ENCODE measurements around the gene QSOX2.

The QSOX2 gene

GRCh38 chr9:136179761-136180160 is 65.9 kb downstream of the QSOX2 start:
- H3K27me3 ChIP-seq (replicated peaks in 2 of 5; ENCODE audit: control insufficient read depth in 4 of 5, insufficient read depth in 5 of 5, low read length in 4 of 5) = peaks cover 0 to 34% (median 8%) of the 10 kb centered on the region in 5 experiments
- no peak overlapping the region for H3K27ac ChIP-seq (ENCODE audit: insufficient read depth in 1 of 2, low read depth in 1 of 2, low read length in 2 of 2, poor library complexity in 1 of 2, severe bottlenecking in 2 of 2)
- H3K9me3 ChIP-seq (ENCODE audit: control extremely low read depth in 1 of 5, control insufficient read depth in 4 of 5, insufficient read depth in 2 of 5, low read depth in 1 of 5, low read length in 4 of 5) = no peaks in the 10 kb centered on the region
- no peaks in the 10 kb centered on the region for H3K36me3 ChIP-seq (ENCODE audit: control insufficient read depth in 4 of 4, insufficient read depth in 4 of 4, low read length in 3 of 4)
- no peak for DNase-seq
- ChIA-PET POLR2A (no interaction called here), CTCF (interaction anchor here (1.7 kb wide), 1 partner anchor 9 kb away, joined by 3 read pairs; no protein-coding TSS in a partner anchor)
- WGBS (ENCODE audit: insufficient coverage) = 92% methylated on average over 12 of the region's 13 CpGs
- no peak overlapping the region for H3K4me3 ChIP-seq (ENCODE audit: control insufficient read depth in 1 of 7, extremely low read depth in 1 of 7, insufficient read depth in 4 of 7, low read depth in 2 of 7, low read length in 6 of 7)
- no peaks in the 10 kb centered on the region for H3K4me1 ChIP-seq (ENCODE audit: control extremely low read depth in 1 of 4, control insufficient read depth in 4 of 4, insufficient read depth in 4 of 4, low read length in 3 of 4)

GRCh38 chr9:136179101-136179616 is 66.5 kb downstream of the QSOX2 start:
- no peak for DNase-seq
- Histone ChIP-seq H3K27me3 (replicated peaks in 2 of 5; ENCODE audit: control insufficient read depth in 4 of 5, insufficient read depth in 5 of 5, low read length in 4 of 5) (peaks cover 0 to 33% (median 8%) of the 10 kb centered on the region in 5 experiments), H3K4me1 (ENCODE audit: control extremely low read depth in 1 of 4, control insufficient read depth in 4 of 4, insufficient read depth in 4 of 4, low read length in 3 of 4) (no peaks in the 10 kb centered on the region), H3K4me3 (ENCODE audit: control insufficient read depth in 1 of 7, extremely low read depth in 1 of 7, insufficient read depth in 4 of 7, low read depth in 2 of 7, low read length in 6 of 7) (no peak overlapping the region), H3K36me3 (ENCODE audit: control insufficient read depth in 4 of 4, insufficient read depth in 4 of 4, low read length in 3 of 4) (no peaks in the 10 kb centered on the region), H3K27ac (ENCODE audit: insufficient read depth in 1 of 2, low read depth in 1 of 2, low read length in 2 of 2, poor library complexity in 1 of 2, severe bottlenecking in 2 of 2) (no peak overlapping the region), H3K9me3 (ENCODE audit: control extremely low read depth in 1 of 5, control insufficient read depth in 4 of 5, insufficient read depth in 2 of 5, low read depth in 1 of 5, low read length in 4 of 5) (no peaks in the 10 kb centered on the region)
- POLR2A ChIA-PET = no interaction called here
- CTCF ChIA-PET = interaction anchor here (0.6 to 1.9 kb wide), 2 partner anchors 10 to 121 kb away, joined by 3 to 6 read pairs; no protein-coding TSS in a partner anchor
- 68% methylated on average over 10 of the region's 12 CpGs for WGBS (ENCODE audit: insufficient coverage)

DNA sequence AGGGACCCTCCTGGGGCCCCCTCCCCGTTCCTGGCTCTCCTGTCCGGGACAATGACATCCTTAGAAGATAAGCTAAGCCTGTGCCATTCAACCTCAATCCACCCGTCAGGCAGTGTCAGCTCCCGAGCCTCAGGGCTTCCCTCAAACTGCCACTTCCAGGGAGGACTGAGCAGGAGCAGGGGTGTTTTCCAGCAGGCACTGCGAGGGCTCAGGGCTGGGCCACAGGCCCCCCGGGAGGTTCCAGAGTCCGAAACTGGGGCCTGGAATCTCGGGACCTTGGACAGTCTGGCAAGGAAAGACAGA is 66.9 kb downstream of the QSOX2 start:
- Histone ChIP-seq H3K36me3 (ENCODE audit: control insufficient read depth in 4 of 4, insufficient read depth in 4 of 4, low read length in 3 of 4) (no peaks in the 10 kb centered on the region), H3K4me1 (ENCODE audit: control extremely low read depth in 1 of 4, control insufficient read depth in 4 of 4, insufficient read depth in 4 of 4, low read length in 3 of 4) (no peaks in the 10 kb centered on the region), H3K27ac (ENCODE audit: insufficient read depth in 1 of 2, low read depth in 1 of 2, low read length in 2 of 2, poor library complexity in 1 of 2, severe bottlenecking in 2 of 2) (no peak overlapping the region), H3K9me3 (ENCODE audit: control extremely low read depth in 1 of 5, control insufficient read depth in 4 of 5, insufficient read depth in 2 of 5, low read depth in 1 of 5, low read length in 4 of 5) (no peaks in the 10 kb centered on the region), H3K27me3 (replicated peaks in 2 of 5; ENCODE audit: control insufficient read depth in 4 of 5, insufficient read depth in 5 of 5, low read length in 4 of 5) (peaks cover 0 to 33% (median 8%) of the 10 kb centered on the region in 5 experiments), H3K4me3 (ENCODE audit: control insufficient read depth in 1 of 7, extremely low read depth in 1 of 7, insufficient read depth in 4 of 7, low read depth in 2 of 7, low read length in 6 of 7) (no peak overlapping the region)
- 73% methylated on average over 7 of the region's 8 CpGs for WGBS (ENCODE audit: insufficient coverage)
- CTCF ChIA-PET = interaction anchor here (0.6 to 1.9 kb wide), 2 partner anchors 10 to 122 kb away, joined by 3 to 6 read pairs; no protein-coding TSS in a partner anchor
- no peak for DNase-seq
- POLR2A ChIA-PET = no interaction called here

GRCh38 chr9:136178061-136178772 is 67.4 kb downstream of the QSOX2 start:
- H3K4me1 ChIP-seq (ENCODE audit: control extremely low read depth in 1 of 4, control insufficient read depth in 4 of 4, insufficient read depth in 4 of 4, low read length in 3 of 4) = no peaks in the 10 kb centered on the region
- POLR2A ChIA-PET = no interaction called here
- H3K9me3 ChIP-seq (ENCODE audit: control extremely low read depth in 1 of 5, control insufficient read depth in 4 of 5, insufficient read depth in 2 of 5, low read depth in 1 of 5, low read length in 4 of 5) = no peaks in the 10 kb centered on the region
- peaks cover 0 to 31% (median 8%) of the 10 kb centered on the region in 5 experiments for H3K27me3 ChIP-seq (replicated peaks in 2 of 5; ENCODE audit: control insufficient read depth in 4 of 5, insufficient read depth in 5 of 5, low read length in 4 of 5)
- no peak overlapping the region for H3K4me3 ChIP-seq (ENCODE audit: control insufficient read depth in 1 of 7, extremely low read depth in 1 of 7, insufficient read depth in 4 of 7, low read depth in 2 of 7, low read length in 6 of 7)
- CTCF ChIA-PET = interaction anchor here (0.6 to 1.9 kb wide), 2 partner anchors 9 to 122 kb away, joined by 3 to 6 read pairs; no protein-coding TSS in a partner anchor
- DNase-seq = no peak
- H3K36me3 ChIP-seq (ENCODE audit: control insufficient read depth in 4 of 4, insufficient read depth in 4 of 4, low read length in 3 of 4) = no peaks in the 10 kb centered on the region
- no peak overlapping the region for H3K27ac ChIP-seq (ENCODE audit: insufficient read depth in 1 of 2, low read depth in 1 of 2, low read length in 2 of 2, poor library complexity in 1 of 2, severe bottlenecking in 2 of 2)
- WGBS (ENCODE audit: insufficient coverage) = 93% methylated on average over 16 of the region's 21 CpGs

DNA sequence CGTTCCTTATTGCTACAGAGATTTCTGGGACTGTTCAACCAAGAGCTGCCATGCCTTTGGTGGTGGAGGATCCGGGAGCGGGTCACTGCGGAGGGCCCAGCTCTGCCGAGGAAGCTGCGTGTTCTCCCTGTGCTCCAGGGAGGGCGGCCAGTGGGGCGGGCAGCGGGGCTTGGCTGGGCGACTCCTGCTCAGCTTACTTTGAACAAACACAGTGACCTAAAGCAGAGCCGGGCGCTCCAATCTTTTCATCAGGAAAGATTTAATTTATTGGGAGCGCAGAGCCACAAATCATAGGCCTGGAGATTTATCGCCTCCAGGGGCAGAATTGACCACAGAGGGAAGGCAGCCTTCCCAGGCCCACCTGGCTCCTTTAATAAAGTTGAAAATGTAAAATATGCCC is 68.4 kb downstream of the QSOX2 start:
- Histone ChIP-seq H3K27ac (ENCODE audit: insufficient read depth in 1 of 2, low read depth in 1 of 2, low read length in 2 of 2, poor library complexity in 1 of 2, severe bottlenecking in 2 of 2) (no peak overlapping the region), H3K36me3 (ENCODE audit: control insufficient read depth in 4 of 4, insufficient read depth in 4 of 4, low read length in 3 of 4) (no peaks in the 10 kb centered on the region), H3K27me3 (replicated peaks in 2 of 5; ENCODE audit: control insufficient read depth in 4 of 5, insufficient read depth in 5 of 5, low read length in 4 of 5) (peaks cover 0 to 28% (median 8%) of the 10 kb centered on the region in 5 experiments), H3K9me3 (ENCODE audit: control extremely low read depth in 1 of 5, control insufficient read depth in 4 of 5, insufficient read depth in 2 of 5, low read depth in 1 of 5, low read length in 4 of 5) (no peaks in the 10 kb centered on the region), H3K4me1 (ENCODE audit: control extremely low read depth in 1 of 4, control insufficient read depth in 4 of 4, insufficient read depth in 4 of 4, low read length in 3 of 4) (no peaks in the 10 kb centered on the region), H3K4me3 (ENCODE audit: control insufficient read depth in 1 of 7, extremely low read depth in 1 of 7, insufficient read depth in 4 of 7, low read depth in 2 of 7, low read length in 6 of 7) (no peak overlapping the region)
- CTCF ChIA-PET = no interaction called here
- DNase-seq = no peak
- POLR2A ChIA-PET = no interaction called here
- WGBS (ENCODE audit: insufficient coverage) = 93% methylated on average over 14 of the region's 14 CpGs

DNA sequence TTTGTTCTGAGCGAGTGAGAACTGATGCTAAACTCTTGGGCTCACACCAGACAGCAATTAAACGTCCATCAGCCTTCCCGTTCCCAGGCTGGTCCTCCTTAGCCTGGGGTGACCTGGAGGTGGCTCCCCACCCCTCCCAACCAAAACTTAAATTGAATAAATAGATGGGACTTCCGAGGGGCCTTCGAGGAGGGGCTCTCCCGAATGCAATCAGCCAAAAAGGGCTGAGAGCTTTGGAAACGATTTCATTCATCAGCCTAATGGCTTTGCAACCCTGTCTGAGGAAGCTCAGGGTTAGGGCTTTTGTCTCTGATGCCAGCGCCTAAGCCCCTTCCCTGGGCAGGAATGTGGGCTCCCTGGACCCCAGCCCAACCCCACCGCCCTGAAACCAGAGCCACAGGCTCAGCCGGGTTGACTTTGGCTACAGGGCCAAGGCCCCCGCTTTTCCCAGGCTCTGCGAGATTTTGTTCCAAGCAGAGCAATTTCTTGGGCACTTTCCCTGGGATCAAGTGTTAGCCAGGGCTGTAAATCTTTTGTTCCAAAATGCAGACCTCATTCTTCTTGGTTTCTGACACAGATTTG is 69.9 kb downstream of the QSOX2 start:
- CTCF ChIA-PET = interaction anchor here (0.7 to 1.4 kb wide), 3 partner anchors 11 to 213 kb away, joined by 3 to 4 read pairs (median 3); no protein-coding TSS in a partner anchor
- no peak overlapping the region for H3K4me3 ChIP-seq (ENCODE audit: control insufficient read depth in 1 of 7, extremely low read depth in 1 of 7, insufficient read depth in 4 of 7, low read depth in 2 of 7, low read length in 6 of 7)
- no peaks in the 10 kb centered on the region for H3K9me3 ChIP-seq (ENCODE audit: control extremely low read depth in 1 of 5, control insufficient read depth in 4 of 5, insufficient read depth in 2 of 5, low read depth in 1 of 5, low read length in 4 of 5)
- no peaks in the 10 kb centered on the region for H3K4me1 ChIP-seq (ENCODE audit: control extremely low read depth in 1 of 4, control insufficient read depth in 4 of 4, insufficient read depth in 4 of 4, low read length in 3 of 4)
- 83% methylated on average over 10 of the region's 12 CpGs for WGBS (ENCODE audit: insufficient coverage)
- POLR2A ChIA-PET = no interaction called here
- no peak for DNase-seq
- H3K36me3 ChIP-seq (ENCODE audit: control insufficient read depth in 4 of 4, insufficient read depth in 4 of 4, low read length in 3 of 4) = no peaks in the 10 kb centered on the region
- no peak overlapping the region for H3K27ac ChIP-seq (ENCODE audit: insufficient read depth in 1 of 2, low read depth in 1 of 2, low read length in 2 of 2, poor library complexity in 1 of 2, severe bottlenecking in 2 of 2)
- peaks cover 0 to 30% (median 6%) of the 10 kb centered on the region in 5 experiments for H3K27me3 ChIP-seq (replicated peaks in 2 of 5; ENCODE audit: control insufficient read depth in 4 of 5, insufficient read depth in 5 of 5, low read length in 4 of 5)
